CD4-positive, alpha-beta T cell treated with Interleukin-6 at 100 ng/mL for 8 hours (primary cell): ENCODE measurements around the gene RLIM.
"Not testable (repeated sequence)": the region's sequence is repeated elsewhere in the genome, so short reads cannot be mapped to it uniquely, and the experiment has no call there.

Experiments used
- DNase-seq: peaks from one replicate; pipeline ENCODE4 v3.0.0-alpha.2; 2020; ENCODE audit warnings: mixed read lengths, low spot score

The RLIM gene, protein sequence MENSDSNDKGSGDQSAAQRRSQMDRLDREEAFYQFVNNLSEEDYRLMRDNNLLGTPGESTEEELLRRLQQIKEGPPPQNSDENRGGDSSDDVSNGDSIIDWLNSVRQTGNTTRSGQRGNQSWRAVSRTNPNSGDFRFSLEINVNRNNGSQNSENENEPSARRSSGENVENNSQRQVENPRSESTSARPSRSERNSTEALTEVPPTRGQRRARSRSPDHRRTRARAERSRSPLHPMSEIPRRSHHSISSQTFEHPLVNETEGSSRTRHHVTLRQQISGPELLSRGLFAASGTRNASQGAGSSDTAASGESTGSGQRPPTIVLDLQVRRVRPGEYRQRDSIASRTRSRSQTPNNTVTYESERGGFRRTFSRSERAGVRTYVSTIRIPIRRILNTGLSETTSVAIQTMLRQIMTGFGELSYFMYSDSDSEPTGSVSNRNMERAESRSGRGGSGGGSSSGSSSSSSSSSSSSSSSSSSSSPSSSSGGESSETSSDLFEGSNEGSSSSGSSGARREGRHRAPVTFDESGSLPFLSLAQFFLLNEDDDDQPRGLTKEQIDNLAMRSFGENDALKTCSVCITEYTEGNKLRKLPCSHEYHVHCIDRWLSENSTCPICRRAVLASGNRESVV

DNA sequence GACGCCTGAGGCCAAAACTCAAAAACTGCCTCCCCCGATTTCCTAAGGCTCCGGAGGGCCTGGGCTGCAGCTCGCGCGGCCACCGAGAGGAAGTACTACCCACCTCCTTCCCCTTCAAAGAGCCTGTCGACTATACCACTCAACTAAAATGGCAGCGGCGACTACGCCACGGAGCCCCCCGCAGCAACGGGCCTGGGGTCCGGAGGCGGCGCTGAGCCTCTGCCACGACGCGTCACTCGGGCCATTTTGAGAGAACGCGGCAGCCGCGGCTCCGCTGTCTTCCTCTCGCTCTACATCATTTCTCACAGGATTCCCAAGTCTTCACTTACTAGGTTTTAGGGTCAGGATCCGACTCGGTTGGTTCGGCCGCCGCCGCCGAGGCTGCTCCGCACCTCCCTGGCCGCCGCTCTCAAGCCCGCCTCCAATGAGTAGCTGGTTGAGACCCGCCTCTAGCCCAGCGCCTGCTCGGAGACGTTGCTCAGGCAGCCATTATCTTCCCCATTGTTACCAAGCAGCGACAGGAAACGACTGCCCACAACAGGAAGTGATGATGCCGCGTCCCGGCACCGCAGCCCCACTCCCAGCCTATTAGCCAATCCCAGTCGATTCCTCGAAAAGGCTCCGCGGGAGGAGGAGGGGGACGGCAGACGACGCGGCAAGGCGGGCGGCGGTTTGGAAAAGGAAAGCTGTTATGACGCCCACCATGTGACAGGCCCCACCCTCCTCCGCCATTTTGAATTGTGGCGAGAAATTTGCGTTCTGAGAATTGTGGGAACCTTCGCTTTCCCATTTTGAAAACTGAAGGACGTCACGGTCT, at the start of gene RLIM:
TSS of gene RLIM (minus strand) at position 532 of the 817 bp plus-strand sequence. CDS start 18,647 bp downstream, outside the sequence.
- DNase-seq = peak; percentile 93

DNA sequence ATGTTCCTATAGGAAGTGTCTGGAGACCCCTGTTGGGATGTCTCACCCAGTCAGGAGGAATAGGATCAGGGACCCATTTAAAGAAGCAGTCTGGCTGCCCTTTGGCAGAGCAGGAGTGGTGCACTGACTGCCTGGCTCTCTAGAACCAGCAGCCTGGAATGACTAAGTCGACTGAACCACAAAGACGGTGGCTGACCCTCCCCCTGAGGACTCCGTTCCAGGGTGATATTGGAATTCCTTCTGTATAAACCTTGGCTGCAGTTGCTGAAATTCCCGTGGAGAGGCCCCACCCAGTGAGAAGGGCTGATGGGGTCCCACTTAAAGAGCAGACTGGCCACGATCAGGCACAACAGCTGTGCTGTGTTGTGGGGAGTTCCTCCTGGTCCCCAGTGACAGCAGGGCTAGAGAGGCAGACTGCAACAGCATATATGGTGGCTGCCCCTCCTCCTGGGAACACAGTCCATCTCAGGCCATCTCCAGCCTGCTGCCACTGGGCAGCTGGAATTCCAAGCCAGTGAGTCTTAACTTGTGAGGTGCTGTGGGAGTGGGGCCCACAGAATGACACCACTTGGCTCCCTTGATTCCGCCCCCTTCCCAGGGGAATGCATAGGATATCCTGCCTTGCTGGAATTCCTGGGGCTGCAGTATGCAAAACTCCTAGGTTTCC, 41.8 kb upstream of the RLIM start:
- no peak for DNase-seq

DNA sequence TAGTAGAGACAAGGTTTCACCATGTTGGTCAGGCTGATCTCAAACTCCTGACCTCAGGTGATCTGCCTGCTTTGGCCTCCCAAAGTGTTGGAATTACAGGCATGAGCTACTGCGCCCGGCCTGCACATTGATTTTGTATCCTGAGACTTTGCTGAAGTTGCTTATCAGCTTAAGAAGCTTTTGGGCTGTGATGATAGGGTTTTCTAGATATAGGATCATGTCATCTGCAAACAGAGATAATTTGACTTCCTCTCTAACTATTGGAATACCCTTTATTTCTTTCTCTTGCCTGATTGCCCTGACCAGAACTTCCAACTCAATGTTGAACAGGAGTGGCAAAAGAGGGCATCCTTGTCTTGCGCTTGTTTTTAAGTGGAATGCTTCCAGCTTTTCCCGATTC, 40.5 kb upstream of the RLIM start:
- DNase-seq = not testable (repeated sequence)

DNA sequence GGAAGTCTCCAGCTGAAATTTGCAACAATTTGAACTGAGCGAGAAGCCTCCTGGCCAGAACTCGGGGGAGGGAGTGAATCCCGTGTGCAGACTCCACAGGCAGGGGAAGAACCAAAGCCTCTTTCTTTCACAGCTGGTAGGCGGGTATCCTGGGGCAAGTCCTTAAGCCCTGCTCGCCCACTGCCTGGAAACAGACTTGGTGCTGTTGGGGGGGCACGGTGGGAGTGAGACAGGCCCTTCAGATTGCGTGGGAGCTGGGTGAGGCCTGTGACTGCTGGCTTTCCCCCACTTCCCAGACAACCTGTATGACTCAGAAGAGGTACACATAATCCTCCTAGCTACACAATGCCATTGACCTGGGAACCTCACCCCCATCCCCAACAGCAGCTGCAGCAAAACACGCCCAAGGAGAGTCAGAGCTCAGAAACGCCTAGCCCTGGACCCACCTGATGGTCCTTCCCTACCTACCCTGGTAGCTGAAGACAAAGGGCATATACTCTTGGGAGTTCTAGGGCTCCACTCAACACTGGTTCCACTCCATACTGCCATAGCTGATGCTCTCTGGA, 22.4 kb upstream of the RLIM start:
- DNase-seq = no peak

DNA sequence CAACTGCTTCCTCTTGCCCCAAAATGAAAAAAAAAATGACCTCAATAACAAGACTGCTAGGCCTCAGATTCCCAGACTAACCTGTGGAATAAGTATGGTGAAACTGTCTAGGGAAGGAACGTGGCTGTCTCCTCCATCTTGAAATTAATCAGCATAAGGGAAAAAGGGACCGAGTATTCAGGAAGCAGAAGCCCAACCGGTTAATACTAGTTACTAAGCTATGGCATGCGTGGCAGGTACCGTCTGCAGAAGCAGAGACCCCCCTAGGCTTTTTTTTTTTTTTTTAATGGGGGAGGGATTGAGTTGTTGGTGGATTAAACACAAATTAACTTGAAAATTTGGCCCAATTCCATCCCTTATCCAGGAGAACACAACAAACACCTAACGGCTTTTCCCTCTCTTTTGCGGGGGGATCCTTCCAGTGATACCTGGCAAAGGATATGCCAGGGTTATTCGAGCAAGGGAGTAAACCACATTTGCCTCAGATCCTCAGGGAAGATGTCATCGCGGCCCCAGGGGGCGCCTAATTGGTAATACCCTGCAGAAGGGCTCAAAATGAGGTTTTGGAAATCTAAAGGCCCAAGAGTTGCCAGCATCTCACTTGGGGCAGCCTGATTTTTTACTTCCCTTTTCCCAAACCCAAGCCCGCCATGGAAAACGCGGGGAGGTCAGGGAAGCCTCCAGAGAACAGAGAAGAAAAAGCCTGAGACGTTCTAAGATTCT, 893 bp downstream of the RLIM start:
- no peak for DNase-seq

DNA sequence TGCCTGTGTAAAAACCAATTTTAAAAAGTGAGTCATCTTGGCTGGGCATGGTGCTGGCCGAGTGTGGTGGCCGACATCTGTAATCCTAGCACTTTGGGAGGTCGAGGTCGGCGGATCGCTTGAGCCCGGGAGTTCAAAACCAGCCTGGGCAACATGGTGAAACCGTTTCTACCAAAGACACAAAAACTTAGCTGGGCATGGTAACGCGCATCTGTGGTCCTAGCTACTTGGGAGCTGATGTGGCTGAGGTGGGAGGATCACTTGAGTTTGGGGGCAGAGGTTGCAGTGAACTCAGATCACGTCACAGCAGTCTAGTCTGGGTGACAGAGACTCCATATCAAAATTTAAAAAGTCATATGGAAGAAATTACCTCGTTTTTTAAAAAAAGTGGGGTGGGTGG, 7.6 kb downstream of the RLIM start:
- no peak for DNase-seq

DNA sequence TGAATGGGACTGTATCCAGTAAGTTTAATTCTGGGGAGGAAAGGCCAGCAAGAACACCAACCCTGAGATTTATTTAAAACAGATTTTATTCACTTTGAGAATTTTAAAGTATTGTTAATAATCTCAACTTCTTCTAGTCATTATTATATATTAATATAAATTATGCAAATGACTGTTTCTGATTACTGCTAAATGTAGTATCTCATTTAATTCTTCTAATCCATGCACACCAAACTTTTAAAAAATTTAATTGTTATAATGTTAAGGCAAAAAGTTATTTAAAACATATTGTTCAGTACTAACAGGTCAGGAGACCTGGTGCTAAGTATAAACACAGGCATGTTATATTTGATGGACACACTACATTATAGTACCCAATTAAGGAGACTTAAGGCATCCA, 8.1 kb downstream of the RLIM start:
- DNase-seq = no peak

DNA sequence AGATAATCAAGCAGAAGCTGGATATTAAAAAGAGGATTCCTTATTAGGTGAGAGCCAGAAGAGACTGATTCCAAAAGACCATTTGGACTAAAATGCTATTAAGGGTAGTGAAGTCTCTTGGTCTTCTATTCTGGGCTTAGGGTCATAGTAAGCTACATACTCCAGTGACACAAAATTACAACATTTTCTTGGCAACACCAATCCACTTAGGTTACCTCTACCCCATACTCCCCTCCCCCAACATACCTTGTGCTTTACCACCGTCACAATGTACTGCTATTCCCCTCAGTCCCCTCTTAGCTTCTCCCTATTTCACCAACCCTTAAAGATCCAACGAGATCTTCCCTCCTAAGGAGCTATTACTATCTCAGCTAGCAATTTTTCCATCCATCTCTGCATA, 11.4 kb downstream of the RLIM start:
- DNase-seq = no peak

DNA sequence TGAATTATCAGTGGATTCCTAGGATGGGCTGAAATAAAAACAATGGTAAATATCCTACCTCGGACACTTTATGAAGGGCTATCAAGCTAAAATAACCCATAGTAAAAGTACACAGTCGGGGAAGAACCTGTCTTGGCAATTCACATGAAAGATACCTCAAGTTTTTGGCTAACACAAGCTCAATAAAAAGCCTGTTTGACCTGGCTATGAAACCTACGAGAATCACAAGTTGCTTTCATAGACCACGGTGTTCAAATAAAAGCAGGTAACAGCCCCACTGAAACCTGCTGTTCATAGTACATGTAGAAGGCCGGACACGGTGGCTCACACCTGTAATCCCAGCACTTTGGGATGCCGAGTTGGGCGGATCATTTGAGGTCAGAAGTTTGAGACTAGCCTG, 12.3 kb downstream of the RLIM start:
- no peak for DNase-seq

DNA sequence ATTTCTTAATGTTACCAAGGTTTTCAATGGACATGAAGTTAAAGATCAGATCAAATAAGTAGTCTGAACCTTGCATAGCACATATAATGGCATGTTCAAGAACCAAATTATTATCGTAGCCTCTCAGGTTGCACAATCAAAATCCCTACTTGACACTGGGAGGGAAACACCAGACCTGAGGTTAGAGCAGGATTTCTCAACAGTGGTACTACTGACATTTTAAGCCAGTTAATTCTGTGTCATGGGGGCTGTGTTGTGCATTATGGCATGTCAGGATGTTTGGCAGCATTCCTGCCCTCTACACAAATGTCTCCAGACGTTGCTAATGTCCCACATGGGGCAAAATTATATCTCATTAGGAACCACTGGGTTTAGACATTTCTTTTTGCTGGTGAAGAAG, 20.8 kb downstream of the RLIM start:
- DNase-seq = no peak

DNA sequence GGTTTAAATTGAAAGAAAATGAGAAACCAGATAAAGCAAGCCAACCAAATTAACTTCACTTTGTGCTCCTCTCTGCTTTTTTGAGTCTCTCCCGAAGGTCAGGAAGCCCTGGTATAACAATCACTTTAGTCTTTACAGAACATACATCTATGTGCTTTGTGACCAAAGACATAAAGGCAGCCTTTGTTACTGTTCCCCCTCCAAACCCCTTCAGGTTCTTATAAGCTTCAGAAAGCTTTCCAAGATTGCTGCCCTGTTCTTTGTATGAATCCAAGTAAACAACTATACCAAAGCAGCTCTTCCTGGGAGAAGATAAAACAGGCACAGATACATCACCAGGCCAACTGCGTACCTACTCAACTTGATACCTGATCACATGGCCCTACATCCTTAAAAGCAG, 28.7 kb downstream of the RLIM start:
- no peak for DNase-seq

DNA sequence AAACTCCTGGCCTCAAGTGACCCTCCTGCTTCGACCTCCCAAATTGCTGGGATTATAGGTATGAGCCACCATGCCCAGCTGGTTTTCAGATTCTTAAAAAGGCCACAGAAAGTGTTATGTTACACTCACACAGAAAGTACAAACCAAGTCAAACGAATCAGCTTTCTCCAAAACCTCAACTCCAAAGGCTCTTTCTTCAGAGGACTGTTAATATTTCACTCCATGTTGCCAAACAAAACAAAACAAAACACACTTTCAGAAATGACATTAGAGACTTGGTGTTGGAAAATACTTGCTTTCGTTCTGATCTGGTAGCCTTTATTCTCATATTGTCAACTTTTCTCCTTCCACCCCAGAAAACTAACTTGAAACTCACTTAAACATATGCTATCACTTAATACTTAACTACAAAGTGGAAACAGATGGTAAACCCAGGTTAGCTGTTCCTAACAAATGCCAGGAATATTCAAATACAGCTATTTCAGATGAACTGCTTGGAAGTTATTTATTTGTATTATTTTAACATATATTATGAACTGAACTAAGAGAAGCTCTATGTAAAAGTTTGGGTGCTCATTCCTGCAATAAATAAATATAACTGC, 34.7 kb downstream of the RLIM start:
- DNase-seq = no peak

DNA sequence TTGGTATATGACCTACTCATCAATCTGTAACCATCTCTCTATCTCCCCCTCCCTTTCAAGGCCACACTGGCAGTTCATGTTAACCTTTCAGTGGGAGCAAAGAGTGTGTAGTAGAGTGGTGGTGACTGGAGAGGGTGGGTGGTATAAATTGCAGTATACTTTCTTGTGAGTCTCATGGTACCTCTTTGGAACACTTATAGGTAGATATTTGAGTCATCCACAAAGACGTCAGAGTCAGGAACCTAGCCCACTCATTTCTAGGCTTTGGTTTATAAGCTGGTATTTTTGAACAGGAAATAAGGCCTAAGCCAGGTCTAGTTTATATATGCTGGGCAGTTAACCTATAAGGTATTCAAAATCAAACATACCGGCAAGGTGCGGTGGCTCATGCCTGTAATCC, 36.3 kb downstream of the RLIM start:
- no peak for DNase-seq

DNA sequence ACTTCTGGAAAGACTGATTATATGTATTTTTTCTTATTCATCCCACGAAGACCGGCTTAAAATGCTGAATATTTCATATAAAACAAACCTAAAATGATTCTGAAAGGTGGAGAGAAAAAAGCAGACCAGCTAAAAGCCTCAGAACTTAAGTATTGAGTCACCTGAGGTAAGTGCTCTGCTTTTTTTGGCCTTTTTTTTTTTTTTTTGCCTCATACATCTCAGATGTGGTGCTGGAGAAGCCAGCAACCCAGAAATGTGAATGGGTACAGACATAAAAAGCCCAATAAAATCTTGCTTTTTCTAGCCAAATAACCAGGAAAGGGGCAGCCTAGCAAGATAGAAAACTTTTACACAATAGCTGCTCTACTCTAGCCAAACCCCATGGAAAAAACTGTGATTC, 57.0 kb downstream of the RLIM start:
- DNase-seq = no peak

DNA sequence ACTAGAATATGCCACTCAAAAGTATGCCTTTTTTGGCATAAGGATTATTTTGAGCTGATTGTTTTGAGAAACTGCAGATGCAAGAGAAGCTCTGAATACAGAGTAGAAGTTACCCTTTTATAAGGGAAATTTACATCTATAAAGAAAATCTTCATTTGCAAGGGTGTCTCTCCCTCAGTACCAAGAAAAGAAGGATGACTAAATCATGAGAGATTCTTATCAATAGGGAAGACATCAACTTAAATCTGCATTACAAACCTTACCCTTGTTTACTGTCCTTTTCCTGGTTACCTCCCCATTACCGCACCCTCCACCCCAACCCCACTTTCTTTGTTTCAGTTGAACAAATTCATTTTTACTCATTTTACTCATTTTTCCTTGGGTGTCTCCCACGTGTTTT, 62.5 kb downstream of the RLIM start:
- no peak for DNase-seq

DNA sequence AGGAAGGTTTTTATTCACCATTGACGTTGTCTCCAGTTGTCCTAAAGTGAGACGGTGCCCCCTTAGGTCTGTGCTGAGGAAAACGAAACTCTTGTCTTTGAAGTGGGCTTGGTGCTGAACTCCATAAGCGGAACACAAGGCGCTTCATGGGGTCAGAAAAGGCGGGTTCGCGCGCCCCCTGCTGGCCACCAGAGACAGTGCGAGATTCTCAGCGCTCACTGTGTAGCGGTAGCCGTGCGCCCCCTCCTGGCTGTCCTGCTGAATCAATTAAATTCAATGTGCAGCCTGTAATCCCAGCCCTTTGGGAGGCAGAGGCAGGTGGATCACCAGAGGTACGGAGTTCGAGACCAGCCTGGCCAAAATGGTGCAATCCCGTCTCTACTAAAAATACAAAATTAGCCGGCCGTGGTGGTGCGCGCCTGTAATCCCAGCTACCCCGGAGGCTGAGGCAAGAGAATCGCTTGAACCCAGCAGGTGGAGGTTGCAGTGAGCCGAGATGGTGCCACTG, 64.1 kb downstream of the RLIM start:
- DNase-seq = peak; percentile 86

DNA sequence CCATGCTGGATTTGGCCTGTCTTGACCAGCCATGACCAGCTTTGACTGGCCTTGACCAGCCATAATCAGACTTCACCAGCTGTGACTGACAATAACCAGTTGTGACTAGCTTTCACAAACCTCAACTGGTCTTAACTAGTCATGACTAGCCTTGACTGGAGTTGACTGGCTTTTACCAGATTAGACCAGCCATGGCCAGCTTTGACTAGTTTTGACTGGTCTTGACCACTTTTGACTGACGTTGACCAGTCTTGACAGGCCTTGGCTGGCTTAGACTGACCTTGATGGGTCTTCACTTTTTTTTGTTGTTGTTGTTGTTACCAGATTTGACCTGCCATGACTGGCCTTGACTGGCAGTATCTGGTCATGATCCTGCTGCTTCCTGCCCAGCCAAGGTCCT, 67.4 kb downstream of the RLIM start:
- DNase-seq = no peak

DNA sequence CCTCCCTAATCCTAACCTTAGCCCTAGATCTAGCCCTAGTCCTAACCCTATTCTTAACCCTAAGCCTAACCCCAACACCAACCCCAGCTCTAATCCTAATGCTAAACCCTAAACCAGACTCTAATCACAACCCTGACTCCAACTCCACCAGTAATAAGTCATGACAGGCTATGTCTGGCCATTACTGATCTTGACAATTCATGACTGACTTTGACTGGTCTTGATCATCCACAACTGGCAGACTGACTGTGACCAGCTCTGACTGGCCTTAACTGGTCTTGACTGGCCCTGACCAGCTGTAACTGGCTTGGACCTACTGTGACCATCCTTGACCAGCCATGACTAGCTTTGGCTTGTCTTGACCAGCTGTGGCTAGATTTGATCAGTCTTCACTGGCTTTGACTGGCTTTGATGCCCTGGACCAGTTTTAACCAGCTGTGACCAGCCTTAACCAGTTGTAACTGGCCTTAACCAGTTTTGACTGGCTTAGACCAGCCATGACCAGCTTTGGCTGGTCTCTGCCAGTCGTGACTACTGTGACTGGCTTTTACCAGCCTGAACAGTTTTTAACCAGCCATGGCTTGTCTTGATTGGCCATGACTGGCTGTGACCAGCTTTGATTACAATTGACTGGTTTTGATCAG, 68.4 kb downstream of the RLIM start:
- DNase-seq = no peak

DNA sequence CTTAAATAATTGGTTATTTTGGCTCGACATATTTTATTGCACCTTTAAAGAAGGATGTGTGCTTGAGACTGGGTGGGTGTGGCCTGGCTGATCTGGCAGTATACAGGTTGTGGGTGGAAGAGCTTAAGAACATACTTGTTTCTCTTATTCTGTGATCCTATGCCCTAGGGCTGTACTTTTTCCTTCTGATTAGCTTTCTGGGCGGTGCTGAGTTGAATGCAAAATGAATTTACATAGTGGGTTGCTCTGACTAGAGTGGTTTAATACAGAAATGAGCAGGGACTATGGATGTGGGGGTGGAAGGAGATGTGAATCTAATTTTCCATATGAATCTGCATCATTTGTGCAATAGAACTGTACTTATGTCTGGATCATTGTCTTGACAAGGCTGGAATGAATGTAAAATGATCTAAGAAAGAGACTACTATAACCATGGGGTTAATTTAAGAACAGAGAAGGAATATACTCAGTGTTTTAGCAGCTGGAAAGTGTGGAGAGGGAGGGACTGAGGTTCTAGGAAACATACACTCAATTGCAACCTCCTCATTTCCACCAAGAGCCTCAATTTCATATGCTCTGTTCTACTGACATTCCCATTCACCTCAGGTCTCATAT, 73.7 kb downstream of the RLIM start:
- no peak for DNase-seq
